Stimulated activated CD8-positive, alpha-beta memory T cell treated with anti-CD3 and anti-CD28 coated beads, Interleukin-4, amount 100 ng/mL, for 1 hour (primary cell): ENCODE data around the gene TMEM72.

Source experiments
- DNase-seq, 2 donors: peaks; one replicate each; pipeline ENCODE4 v3.0.0-alpha.2; 2020; ENCODE audit warnings: low read depth in 2 of 2, low spot score in 1 of 2

Gene TMEM72

GRCh38 chr10:44978570-44979280 lies 67.6 kb downstream of the TMEM72 start, which contains the start of gene DEPP1:
Gene DEPP1 (minus strand): TSS chr10:44978809. CDS start chr10:44978030, 779 bp downstream.
- no peak for DNase-seq

DNA sequence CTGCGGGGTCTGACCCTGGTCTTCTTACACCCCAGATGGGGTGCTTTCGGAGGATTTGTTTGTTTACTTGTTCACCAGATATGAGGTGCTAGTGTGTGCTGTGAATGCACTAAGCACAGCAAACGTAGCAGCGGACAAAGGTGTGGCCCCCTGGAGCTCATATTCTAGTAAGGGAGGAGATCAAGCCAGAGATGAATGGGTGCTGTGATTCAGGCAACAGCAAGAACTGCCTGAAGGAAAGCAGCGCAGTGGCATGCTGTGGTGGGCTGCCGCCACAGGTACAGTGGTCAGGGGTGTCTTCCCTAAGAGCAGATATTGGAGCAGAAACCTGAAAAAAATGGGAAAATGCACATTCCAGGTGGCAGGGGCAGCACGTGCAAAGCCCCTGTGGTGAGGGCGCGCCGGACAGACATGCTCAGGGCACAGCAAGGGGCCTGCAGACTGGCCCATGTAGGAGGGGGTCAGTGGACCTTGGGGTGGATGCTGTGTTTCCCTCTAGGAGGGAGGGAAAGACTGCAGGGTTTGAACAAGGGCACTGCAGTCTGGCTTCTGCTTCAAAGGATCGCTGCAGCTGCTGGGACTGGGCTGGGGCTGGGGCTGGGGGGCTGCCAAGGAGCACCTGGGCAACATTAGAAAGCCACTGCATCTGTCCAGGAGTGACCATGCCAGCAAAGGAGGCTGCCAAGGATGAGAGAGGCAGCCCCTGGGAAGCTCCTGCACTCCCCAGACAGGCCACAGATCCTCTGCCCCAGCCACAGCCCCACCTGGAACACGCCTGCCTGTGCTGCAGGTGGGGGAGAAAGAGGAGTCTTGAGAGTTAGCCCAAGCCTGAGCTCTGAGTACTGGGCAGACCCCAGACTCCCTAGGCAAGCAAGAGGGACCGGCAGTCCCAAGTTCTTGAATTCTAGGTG lies 68.4 kb downstream of the TMEM72 start:
- DNase-seq: no peak

DNA sequence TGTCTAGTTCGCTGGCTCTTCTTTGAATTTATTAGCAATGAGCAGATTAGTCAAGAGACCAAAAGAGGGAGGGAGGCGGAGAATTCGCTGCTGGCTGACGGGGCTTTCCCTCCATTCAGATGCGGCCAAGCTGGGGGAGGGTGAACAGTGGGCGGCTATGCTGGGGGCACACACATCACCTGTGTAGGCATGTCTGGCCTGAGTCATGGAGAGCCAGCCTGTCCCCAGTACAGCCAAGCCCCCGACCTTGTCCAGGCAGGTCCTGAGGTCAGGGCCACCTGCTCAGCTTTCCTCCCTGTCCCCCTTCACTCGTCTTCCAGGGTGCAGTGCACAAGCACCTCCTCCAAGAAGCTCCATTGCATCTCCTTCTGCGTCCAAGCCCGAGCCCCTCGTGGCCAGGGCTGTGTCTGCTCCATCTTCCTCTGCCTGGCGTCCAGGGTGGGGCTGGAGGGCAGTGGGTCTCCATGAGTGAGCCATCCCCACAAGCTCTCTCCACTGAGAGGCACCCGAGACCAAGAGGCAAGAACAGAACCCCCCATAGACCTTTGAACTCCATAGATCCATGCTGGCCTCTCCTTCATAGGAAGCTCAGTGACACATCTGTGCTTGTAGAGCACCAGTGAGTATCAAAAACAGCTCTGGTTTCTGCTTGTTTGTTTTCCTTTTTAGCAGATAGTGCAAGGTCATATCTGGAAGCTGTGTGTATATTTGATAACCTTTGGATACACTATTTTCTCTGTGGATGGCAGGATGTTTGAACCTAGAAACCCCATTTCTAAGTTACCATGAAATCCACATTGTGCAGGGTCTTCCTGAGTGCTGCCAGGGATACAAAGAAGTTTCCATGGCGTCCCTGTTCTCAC lies 69.4 kb downstream of the TMEM72 start:
- no peak for DNase-seq

DNA sequence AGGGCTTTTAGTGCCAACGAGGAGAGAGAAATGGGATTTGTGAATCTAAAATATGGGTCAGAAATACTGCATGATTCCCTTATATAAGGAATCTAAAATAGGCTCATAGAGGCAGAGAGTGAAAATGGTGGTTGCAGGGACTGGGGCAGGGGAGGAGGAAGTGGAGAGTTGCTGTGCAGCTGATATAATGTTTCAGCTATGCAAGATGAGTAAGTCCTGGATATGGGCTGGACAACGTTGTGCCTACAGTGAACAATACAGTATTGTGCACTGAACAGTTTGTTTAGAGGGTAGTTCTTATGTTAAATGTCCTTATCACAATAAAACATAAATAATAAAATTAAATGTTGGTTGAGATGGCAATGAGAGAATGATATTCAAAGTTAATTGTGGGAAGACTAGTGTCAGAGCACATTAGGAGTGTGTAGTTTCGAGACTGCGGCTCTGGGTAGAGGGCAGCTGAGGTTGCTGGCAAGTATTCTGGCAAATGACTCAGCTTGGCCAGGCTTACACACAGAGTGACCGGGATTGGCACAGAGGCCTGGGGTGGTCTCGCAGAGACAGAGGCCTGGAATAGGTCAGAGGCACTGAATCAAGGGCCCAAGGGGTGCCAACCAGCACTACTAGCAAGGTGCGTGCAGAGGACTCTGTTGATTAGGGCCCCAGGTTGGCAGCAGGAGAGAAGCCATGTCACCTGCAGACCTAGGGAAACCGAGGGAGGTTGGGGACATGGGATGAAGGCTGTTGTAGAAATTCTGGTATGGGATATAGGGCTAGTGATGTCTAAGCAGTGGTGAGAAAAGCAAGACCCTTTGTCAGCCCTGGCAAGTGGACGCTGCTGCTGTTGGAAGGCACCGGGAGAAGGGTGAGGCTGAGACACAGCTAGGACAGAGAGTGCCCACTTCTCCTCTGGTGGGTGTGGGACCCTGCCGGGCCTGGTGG lies 70.3 kb downstream of the TMEM72 start:
- no peak for DNase-seq

GRCh38 chr10:44982114-44982460 lies 71.0 kb downstream of the TMEM72 start:
- no peak for DNase-seq

- DNase-seq: no peak
Measured at GRCh38 chr10:44982496-44982895, 71.4 kb downstream of the TMEM72 start.

GRCh38 chr10:44983066-44983894 lies 72.1 kb downstream of the TMEM72 start:
- no peak for DNase-seq

DNA sequence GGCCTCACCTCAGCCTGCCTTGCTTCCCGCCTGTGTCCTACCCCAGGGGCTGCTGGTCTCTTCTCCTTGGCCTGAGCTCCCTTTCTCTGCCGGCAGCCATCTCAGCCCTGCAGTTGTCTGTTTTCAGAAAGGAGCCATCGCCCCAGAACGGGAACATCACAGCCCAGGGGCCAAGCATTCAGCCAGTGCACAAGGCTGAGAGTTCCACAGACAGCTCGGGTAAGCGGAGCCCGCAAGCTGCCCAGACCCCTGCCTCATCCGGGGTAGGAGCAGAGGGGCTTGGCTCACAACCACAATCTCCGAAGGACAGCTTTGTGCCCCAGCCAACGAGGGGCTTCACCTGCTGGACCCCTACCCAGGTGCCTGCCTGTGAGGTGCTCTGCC lies 72.8 kb downstream of the TMEM72 start:
- no peak for DNase-seq

- DNase-seq: no peak
Measured at GRCh38 chr10:44984671-44985101, 73.5 kb downstream of the TMEM72 start.

- no peak for DNase-seq
Measured at GRCh38 chr10:44985175-44985681, 74.1 kb downstream of the TMEM72 start.

GRCh38 chr10:44986179-44986578 lies 75.0 kb downstream of the TMEM72 start:
- DNase-seq: no peak
